Astrocyte (in vitro differentiated cells and primary cell): Measurements from ENCODE around the gene UBAC2. TPM values are rescaled to one million over a fixed set of nuclear protein-coding genes. Genes with fewer than 3 reads are reported as not detected.
"Not testable (repeated sequence)": the region's sequence is repeated elsewhere in the genome, so short reads cannot be mapped to it uniquely, and the experiment has no call there.

Source experiments
- DNase-seq: peaks from one replicate; pipeline ENCODE4 v3.0.0-alpha.2; 2010; ENCODE audit warnings: low read depth
- FAIRE-seq: peaks from 2 replicates; lab custom pipeline; 2011; peaks lifted over from hg19 to GRCh38; lab: Jason Lieb, UNC
- H2AFZ ChIP-seq: 2 replicates; pipeline ENCODE4 v1.6.0; 2012; ENCODE audit warnings: low read depth, low read length, inconsistent platforms
- H3K27ac ChIP-seq: 2 replicates; pipeline ENCODE4 v1.5.1; 2011; ENCODE audit warnings: low read depth, low read length, inconsistent platforms
- H3K27me3 ChIP-seq: 2 replicates; pipeline ENCODE4 v1.6.0; 2011; ENCODE audit warnings: low read length, inconsistent platforms; ENCODE audit not compliant: insufficient read depth
- H3K36me3 ChIP-seq: 2 replicates; pipeline ENCODE4 v1.5.1; 2011; ENCODE audit warnings: low read length, inconsistent platforms; ENCODE audit not compliant: insufficient read depth
- H3K4me1 ChIP-seq: 2 replicates; pipeline ENCODE4 v1.5.1; 2011; ENCODE audit warnings: low read length, inconsistent platforms; ENCODE audit not compliant: insufficient read depth
- H3K4me2 ChIP-seq: 2 replicates; pipeline ENCODE4 v1.6.0; 2012; ENCODE audit warnings: low read length, inconsistent platforms
- H3K4me3 ChIP-seq: 2 replicates; pipeline ENCODE4 v1.5.1; 2011; ENCODE audit warnings: low read depth, mild to moderate bottlenecking, low read length, inconsistent platforms; ENCODE audit not compliant: insufficient read depth
- H3K79me2 ChIP-seq: 2 replicates; pipeline ENCODE4 v1.6.0; 2012; ENCODE audit warnings: mild to moderate bottlenecking, low read length, inconsistent platforms; ENCODE audit not compliant: insufficient read depth
- H3K9ac ChIP-seq: 2 replicates; pipeline ENCODE4 v1.6.0; 2012; ENCODE audit warnings: mild to moderate bottlenecking, low read length, inconsistent platforms
- H3K9me3 ChIP-seq: 2 replicates; pipeline ENCODE4 v1.5.1; 2012; ENCODE audit warnings: low read depth, mild to moderate bottlenecking, low read length, inconsistent platforms; ENCODE audit not compliant: insufficient read depth
- H4K20me1 ChIP-seq: 2 replicates; pipeline ENCODE4 v1.6.0; 2012; ENCODE audit warnings: low read length, inconsistent platforms; ENCODE audit not compliant: insufficient read depth
- H3K27ac Mint-ChIP-seq: one replicate; pipeline ENCODE4 v1.8.0; 2021; ENCODE audit warnings: mild to moderate bottlenecking, mixed read lengths; ENCODE audit not compliant: unreplicated experiment
- H3K27me3 Mint-ChIP-seq: one replicate; pipeline ENCODE4 v1.8.0; 2021; ENCODE audit warnings: low read depth, mixed read lengths; ENCODE audit not compliant: unreplicated experiment
- H3K36me3 Mint-ChIP-seq: one replicate; pipeline ENCODE4 v1.8.0; 2021; ENCODE audit warnings: low read depth, mixed read lengths; ENCODE audit not compliant: unreplicated experiment
- H3K4me1 Mint-ChIP-seq: one replicate; pipeline ENCODE4 v1.8.0; 2021; ENCODE audit warnings: low read depth, mixed read lengths; ENCODE audit not compliant: unreplicated experiment
- H3K4me3 Mint-ChIP-seq: one replicate; pipeline ENCODE4 v1.8.0; 2021; ENCODE audit warnings: mild to moderate bottlenecking, moderate library complexity, mixed read lengths; ENCODE audit not compliant: unreplicated experiment
- H3K9me3 Mint-ChIP-seq: one replicate; pipeline ENCODE4 v1.8.0; 2021; ENCODE audit warnings: mild to moderate bottlenecking, mixed read lengths; ENCODE audit not compliant: unreplicated experiment
- CTCF ChIP-seq: IDR thresholded peaks from 2 replicates; pipeline ENCODE4 v1.5.1; 2011; ENCODE audit warnings: low read depth, mild to moderate bottlenecking, inconsistent platforms, low read length, moderate library complexity; ENCODE audit not compliant: insufficient read depth
- EZH2 ChIP-seq: IDR thresholded peaks from 2 replicates; pipeline ENCODE4 v1.6.1; 2012; ENCODE audit warnings: mild to moderate bottlenecking, low read length, inconsistent platforms; ENCODE audit not compliant: insufficient read depth
- total RNA-seq: library from RNA; stranded (reverse); gene quantifications from 2 replicates; pipeline ENCODE4 v1.2.1, GENCODE V29; 2021

UBAC2 gene
- total RNA-seq, 1 donor from 2014 or later: 61.0 TPM

DNA sequence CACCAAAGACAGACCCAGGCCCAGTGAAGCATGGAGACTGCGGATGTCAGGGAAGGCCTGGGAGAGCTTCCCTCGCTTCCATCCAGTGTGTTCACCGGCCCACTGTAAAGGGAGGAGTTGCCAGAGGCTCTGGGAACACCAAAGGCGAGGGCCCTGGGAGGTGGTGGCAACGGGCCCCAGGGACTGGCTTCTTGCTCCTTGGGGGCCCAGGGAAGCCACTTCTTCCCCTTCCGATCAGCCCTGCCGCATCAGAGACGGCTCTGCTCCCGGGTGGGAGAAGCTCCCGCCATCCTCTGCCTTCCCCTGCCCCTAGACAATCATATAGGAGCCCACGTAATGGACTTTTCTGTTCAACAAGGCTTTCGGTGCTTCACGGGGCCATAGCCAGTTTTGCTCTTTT, 189.9 kb downstream of the UBAC2 start:
- Histone ChIP-seq H3K27me3 (no peaks in the 10 kb centered on the region), H3K9me3 (no peaks in the 10 kb centered on the region), H3K4me2 (no peak overlapping the region), H3K9ac (no peak overlapping the region), H2AFZ (no peak overlapping the region), H3K27ac (no peak overlapping the region), H3K4me3 (no peak overlapping the region), H3K36me3 (no peaks in the 10 kb centered on the region), H3K79me2 (no peaks in the 10 kb centered on the region), H4K20me1 (no peaks in the 10 kb centered on the region), H3K4me1 (no peaks in the 10 kb centered on the region)
- Mint-ChIP-seq H3K27ac (no peak overlapping the region), H3K4me3 (no peak overlapping the region), H3K9me3 (no peaks in the 10 kb centered on the region), H3K27me3 (peaks cover 12% of the 10 kb centered on the region), H3K4me1 (no peaks in the 10 kb centered on the region), H3K36me3 (peaks cover 7% of the 10 kb centered on the region)
- DNase-seq (no peak), FAIRE-seq (no peak)
- TF ChIP-seq CTCF: no peak
- no peak for TF ChIP-seq EZH2

DNA sequence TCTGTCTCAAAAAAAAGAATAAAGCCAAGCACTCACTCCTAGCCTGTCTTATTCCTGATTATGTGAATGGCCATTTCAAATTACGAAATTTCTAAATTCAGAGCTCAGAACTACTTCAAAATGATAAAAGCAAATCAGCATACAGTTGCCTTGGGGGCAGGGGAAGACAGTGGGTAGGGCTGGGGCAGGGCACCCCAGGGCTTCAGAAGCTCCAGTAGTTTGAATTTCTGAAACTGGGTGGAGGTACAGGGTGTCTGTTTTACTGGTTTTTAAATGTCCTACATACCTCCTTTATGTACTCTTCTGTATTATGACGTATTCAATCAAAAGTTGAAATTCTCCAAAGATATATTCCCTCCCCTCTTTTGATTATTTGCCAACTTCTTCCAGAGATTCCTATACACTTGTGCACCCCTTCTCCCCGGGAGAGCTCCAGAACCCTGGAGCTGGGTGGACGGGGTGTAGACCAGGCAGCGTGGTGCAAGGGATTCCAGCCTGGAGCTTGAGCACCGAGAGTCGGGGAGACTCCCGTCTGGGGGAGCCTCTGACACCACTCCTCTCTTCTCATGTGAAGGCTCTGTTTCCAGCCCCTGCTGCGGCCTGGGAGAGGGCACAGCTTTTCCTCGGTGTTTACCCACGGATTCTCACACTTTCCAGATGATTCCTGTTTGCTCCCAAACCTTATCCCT, 191.3 kb downstream of the UBAC2 start:
- Histone ChIP-seq H3K9me3 (no peaks in the 10 kb centered on the region), H3K4me1 (no peaks in the 10 kb centered on the region), H4K20me1 (no peaks in the 10 kb centered on the region), H3K27me3 (no peaks in the 10 kb centered on the region), H3K4me3 (no peak overlapping the region), H2AFZ (no peak overlapping the region), H3K27ac (no peak overlapping the region), H3K9ac (no peak overlapping the region), H3K4me2 (no peak overlapping the region), H3K36me3 (no peaks in the 10 kb centered on the region), H3K79me2 (no peaks in the 10 kb centered on the region)
- Mint-ChIP-seq H3K27me3 (peaks cover 21% of the 10 kb centered on the region), H3K4me1 (no peaks in the 10 kb centered on the region), H3K27ac (no peak overlapping the region), H3K4me3 (no peak overlapping the region), H3K36me3 (peaks cover 7% of the 10 kb centered on the region), H3K9me3 (no peaks in the 10 kb centered on the region)
- no peak for TF ChIP-seq EZH2
- no peak for TF ChIP-seq CTCF
- FAIRE-seq: no peak
- no peak for DNase-seq

DNA sequence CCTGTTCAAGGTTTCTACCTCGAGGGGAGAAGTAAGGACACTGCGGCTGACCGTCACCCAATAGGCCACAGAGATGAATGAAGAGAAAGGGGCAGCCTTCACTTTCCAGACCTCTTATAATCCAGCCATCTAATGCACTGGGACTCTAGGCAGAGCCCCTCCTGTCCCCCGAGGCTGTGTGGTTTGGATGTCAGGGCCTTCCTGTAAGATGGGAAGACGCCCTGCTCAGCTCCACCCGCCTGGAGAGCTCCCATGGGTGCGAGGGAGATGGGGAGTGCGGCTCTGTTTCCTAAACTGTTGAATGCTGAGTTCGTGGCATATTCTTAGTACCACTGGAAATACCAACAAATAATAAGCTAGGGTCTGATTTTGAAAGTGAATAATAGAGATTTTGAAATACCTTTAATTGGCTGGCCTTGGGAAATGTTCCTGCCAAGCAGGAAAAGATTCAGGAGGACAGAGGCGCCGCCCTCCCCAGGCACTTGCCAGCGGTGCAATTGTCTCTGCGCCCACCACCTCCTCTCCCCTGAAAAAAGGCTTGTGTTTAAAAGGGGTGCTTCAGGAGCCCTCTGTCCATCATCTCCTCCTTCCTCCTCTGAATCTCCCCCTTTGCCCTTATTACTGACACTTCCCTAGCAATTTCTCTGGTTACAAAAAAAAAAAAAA, 191.9 kb downstream of the UBAC2 start:
- Mint-ChIP-seq H3K9me3 (no peaks in the 10 kb centered on the region), H3K27me3 (peaks cover 27% of the 10 kb centered on the region), H3K4me1 (no peaks in the 10 kb centered on the region), H3K4me3 (no peak overlapping the region), H3K36me3 (peaks cover 3% of the 10 kb centered on the region), H3K27ac (no peak overlapping the region)
- TF ChIP-seq EZH2 (no peak), CTCF (no peak)
- H3K4me2 ChIP-seq: no peak overlapping the region
- DNase-seq (no peak), FAIRE-seq (no peak)
- no peaks in the 10 kb centered on the region for H3K27me3 ChIP-seq
- H3K4me1 ChIP-seq: no peaks in the 10 kb centered on the region
- no peak overlapping the region for H3K4me3 ChIP-seq
- H3K9me3 ChIP-seq: no peaks in the 10 kb centered on the region
- H3K36me3 ChIP-seq: no peaks in the 10 kb centered on the region
- no peaks in the 10 kb centered on the region for H3K79me2 ChIP-seq
- H3K27ac ChIP-seq: no peak overlapping the region
- no peak overlapping the region for H2AFZ ChIP-seq
- H4K20me1 ChIP-seq: no peaks in the 10 kb centered on the region
- no peak overlapping the region for H3K9ac ChIP-seq

DNA sequence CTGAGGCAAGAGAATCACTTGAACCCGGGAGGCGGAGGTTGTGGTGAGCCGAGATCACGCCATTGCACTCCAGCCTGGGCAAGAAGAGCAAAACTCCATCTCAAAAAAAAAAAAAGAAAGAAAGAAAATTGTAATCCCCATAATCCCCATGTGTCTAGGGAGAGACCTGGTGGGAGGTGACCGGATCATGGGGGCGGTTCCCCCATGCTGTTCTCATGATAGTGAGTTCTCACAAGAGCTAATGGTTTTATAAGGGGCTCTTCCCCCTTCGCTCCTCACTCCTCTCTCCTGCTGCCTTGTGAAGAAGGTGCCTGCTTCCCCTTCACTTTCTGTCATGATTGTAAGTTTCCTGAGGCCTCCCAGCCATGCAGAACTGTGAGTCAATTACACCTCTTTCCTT, 192.7 kb downstream of the UBAC2 start:
- not testable (repeated sequence) for H3K4me2 ChIP-seq, H3K4me1 ChIP-seq, H3K9ac ChIP-seq, H3K36me3 ChIP-seq, DNase-seq, H4K20me1 ChIP-seq, H3K4me3 Mint-ChIP-seq, H3K9me3 Mint-ChIP-seq, FAIRE-seq, H3K27ac Mint-ChIP-seq, H3K36me3 Mint-ChIP-seq, H2AFZ ChIP-seq, H3K27me3 ChIP-seq, H3K79me2 ChIP-seq, H3K27ac ChIP-seq, H3K4me1 Mint-ChIP-seq, H3K4me3 ChIP-seq, H3K9me3 ChIP-seq
- peaks cover 29% of the 10 kb centered on the region for H3K27me3 Mint-ChIP-seq
